ENCODE results near the gene RPUSD1. TPM values are rescaled to one million over a fixed set of nuclear protein-coding genes. Genes with fewer than 3 reads are reported as not detected.

The RPUSD1 gene
- total RNA-seq, 4 donors from 2014 or later = 16.1 to 71.4 (median 24.8) TPM

- WGBS, 2 donors (ENCODE audit: low coverage in 1 of 2) = 26% methylated on average over 66 of the region's 80 CpGs; no CpG with 5 or more reads in 1 of the 2 donors
Observed at GRCh38 chr16:807347-808084, 19.3 kb upstream of the RPUSD1 start.

GRCh38 chr16:805474-805873 lies 17.3 kb upstream of the RPUSD1 start:
- H3K9me3 ChIP-seq = no peaks in the 10 kb centered on the region
- peaks cover 40% of the 10 kb centered on the region for H3K27me3 ChIP-seq
- TF ChIP-seq POLR2A (IDR thresholded peaks at IDR 0.05) (no peak), EP300 (IDR thresholded peaks at IDR 0.05; ENCODE audit: low read depth) (no peak), CTCF (IDR thresholded peaks at IDR 0.05) (no peak), POLR2AphosphoS5 (IDR thresholded peaks at IDR 0.05) (no peak)
- in situ Hi-C loops (cut with MboI; ENCODE audit: low pct_ligation_motif_present in 1 of 4, low pct_unique_long_range_greater_than_20kb in 1 of 4, low sequenced_read_pairs in 3 of 4) (loop anchor here in 2 of 4 donors (25.0 kb wide), 1 partner anchor 257 kb away; the partner anchor contains the start of gene SSTR5 (in 2 of the 2)), intact Hi-C loops (cut with DNase I; ENCODE audit: low total_unique reads) (loop anchor here (5.0 kb wide), 1 partner anchor 252 kb away; no protein-coding TSS in a partner anchor)
- H3K4me1 ChIP-seq = peaks cover 3 to 15% (median 10%) of the 10 kb centered on the region in 4 donors
- H3K27ac ChIP-seq = no peak overlapping the region
- DNase-seq = no peak
- no peak overlapping the region for H3K4me3 ChIP-seq
- no peaks in the 10 kb centered on the region for H3K36me3 ChIP-seq
- WGBS, 2 donors (ENCODE audit: low coverage in 1 of 2) = 77% methylated on average over 16 of the region's 17 CpGs; no CpG with 5 or more reads in 1 of the 2 donors

More at GRCh38 chr16:807347-808084, 19.3 kb upstream of the RPUSD1 start:
- Histone ChIP-seq H3K27me3 (peaks cover 30% of the 10 kb centered on the region), H3K9me3 (no peaks in the 10 kb centered on the region), H3K36me3 (no peaks in the 10 kb centered on the region), H3K4me1 (peaks cover 3 to 15% (median 10%) of the 10 kb centered on the region in 4 donors), H3K4me3 (peak overlapping the region; percentile 53 to 98 (median 71)), H3K27ac (peak overlapping the region; percentile 93 to 97 (median 94))
- intact Hi-C loops (cut with DNase I; ENCODE audit: low total_unique reads) = loop anchor here (5.0 kb wide), 1 partner anchor 250 kb away; no protein-coding TSS in a partner anchor
- peak; percentile 96 for DNase-seq
- in situ Hi-C loops (cut with MboI; ENCODE audit: low pct_ligation_motif_present in 1 of 4, low pct_unique_long_range_greater_than_20kb in 1 of 4, low sequenced_read_pairs in 3 of 4) = loop anchor here in 2 of 4 donors (25.0 kb wide), 1 partner anchor 255 kb away; the partner anchor contains the start of gene SSTR5 (in 2 of the 2)
- no peak for TF ChIP-seq EP300 (IDR thresholded peaks at IDR 0.05; ENCODE audit: low read depth)
- peak in 1 of 5 experiments; percentile 9 for TF ChIP-seq CTCF (IDR thresholded peaks at IDR 0.05)
- TF ChIP-seq POLR2A (IDR thresholded peaks at IDR 0.05) = peak; percentile 83
- TF ChIP-seq POLR2AphosphoS5 (IDR thresholded peaks at IDR 0.05) = peak; percentile 77 to 90 (median 87)

GRCh38 chr16:804193-805048 lies 16.2 kb upstream of the RPUSD1 start:
- H3K36me3 ChIP-seq = no peaks in the 10 kb centered on the region
- DNase-seq = no peak
- no peak overlapping the region for H3K27ac ChIP-seq
- H3K9me3 ChIP-seq = no peaks in the 10 kb centered on the region
- no peak overlapping the region for H3K4me3 ChIP-seq
- TF ChIP-seq CTCF (IDR thresholded peaks at IDR 0.05) = no peak
- no peak for TF ChIP-seq POLR2AphosphoS5 (IDR thresholded peaks at IDR 0.05)
- TF ChIP-seq EP300 (IDR thresholded peaks at IDR 0.05; ENCODE audit: low read depth) = no peak
- TF ChIP-seq POLR2A (IDR thresholded peaks at IDR 0.05) = no peak
- H3K4me1 ChIP-seq = peaks cover 3 to 15% (median 10%) of the 10 kb centered on the region in 4 donors
- WGBS, 2 donors (ENCODE audit: low coverage in 1 of 2) = 57% methylated on average over 33 of the region's 33 CpGs; no CpG with 5 or more reads in 1 of the 2 donors
- in situ Hi-C loops (cut with MboI; ENCODE audit: low pct_ligation_motif_present in 1 of 4, low pct_unique_long_range_greater_than_20kb in 1 of 4, low sequenced_read_pairs in 3 of 4) = loop anchor here in 2 of 4 donors (25.0 kb wide), 1 partner anchor 258 kb away; the partner anchor contains the start of gene SSTR5 (in 2 of the 2)
- H3K27me3 ChIP-seq = peaks cover 50% of the 10 kb centered on the region
- intact Hi-C loops (cut with DNase I; ENCODE audit: low total_unique reads) = loop anchor here (5.0 kb wide), 1 partner anchor 253 kb away; no protein-coding TSS in a partner anchor

All from transverse colon (tissue), 4 donors.